ENCODE data around the gene ANXA8.

GRCh38 chr10:47418966-47419365 lies 64.9 kb downstream of the ANXA8 start:
- TF ChIP-seq, protein P1, sequence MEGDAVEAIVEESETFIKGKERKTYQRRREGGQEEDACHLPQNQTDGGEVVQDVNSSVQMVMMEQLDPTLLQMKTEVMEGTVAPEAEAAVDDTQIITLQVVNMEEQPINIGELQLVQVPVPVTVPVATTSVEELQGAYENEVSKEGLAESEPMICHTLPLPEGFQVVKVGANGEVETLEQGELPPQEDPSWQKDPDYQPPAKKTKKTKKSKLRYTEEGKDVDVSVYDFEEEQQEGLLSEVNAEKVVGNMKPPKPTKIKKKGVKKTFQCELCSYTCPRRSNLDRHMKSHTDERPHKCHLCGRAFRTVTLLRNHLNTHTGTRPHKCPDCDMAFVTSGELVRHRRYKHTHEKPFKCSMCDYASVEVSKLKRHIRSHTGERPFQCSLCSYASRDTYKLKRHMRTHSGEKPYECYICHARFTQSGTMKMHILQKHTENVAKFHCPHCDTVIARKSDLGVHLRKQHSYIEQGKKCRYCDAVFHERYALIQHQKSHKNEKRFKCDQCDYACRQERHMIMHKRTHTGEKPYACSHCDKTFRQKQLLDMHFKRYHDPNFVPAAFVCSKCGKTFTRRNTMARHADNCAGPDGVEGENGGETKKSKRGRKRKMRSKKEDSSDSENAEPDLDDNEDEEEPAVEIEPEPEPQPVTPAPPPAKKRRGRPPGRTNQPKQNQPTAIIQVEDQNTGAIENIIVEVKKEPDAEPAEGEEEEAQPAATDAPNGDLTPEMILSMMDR (IDR thresholded peaks at IDR 0.05) = no peak
- no peak for TF ChIP-seq POLR2A (IDR thresholded peaks at IDR 0.05; ENCODE audit: low read depth)

Measured in esophagus muscularis mucosa (tissue), 3 donors.